ENCODE data around the gene C1QTNF8. TPM values are rescaled to one million over a fixed set of nuclear protein-coding genes. Genes with fewer than 3 reads are reported as not detected.
A peak's percentile ranks its signal among the peaks of the same experiment; 100 is the strongest.
"Not testable (repeated sequence)": the region's sequence is repeated elsewhere in the genome, so short reads cannot be mapped to it uniquely, and the experiment has no call there.

Gene C1QTNF8
- total RNA-seq, 1 experiment from 2014 or later, result 0.39 TPM

GRCh38 chr16:1089439-1089821, 6.6 kb downstream of the C1QTNF8 start:
- Histone ChIP-seq H3K9me3 (ENCODE audit: control insufficient read depth, insufficient read depth, low read depth, low read length) (no peaks in the 10 kb centered on the region; the same call in 1 of the 2 replicates), H3K27ac (ENCODE audit: low read length) (peak overlapping the region; percentile 78; the same call in 1 of the 2 replicates), H3K4me1 (ENCODE audit: control insufficient read depth, insufficient read depth, low read length) (peaks cover 50% of the 10 kb centered on the region), H3K27me3 (ENCODE audit: control insufficient read depth, insufficient read depth, low read length) (no peaks in the 10 kb centered on the region), H3K4me3 (ENCODE audit: low read depth in 2 of 2, low read length in 2 of 2) (peak overlapping the region; percentile 15 to 17; a peak in 3 of 4 replicates), H3K36me3 (ENCODE audit: control insufficient read depth, insufficient read depth, low read length) (no peaks in the 10 kb centered on the region)
- no TSS peak for BruUV-seq (replicated peaks)
- CTCF ChIA-PET, result interaction anchor here (0.8 kb wide), 1 partner anchor 24 kb away, joined by 8 read pairs; no protein-coding TSS in a partner anchor
- TF ChIP-seq POLR2AphosphoS5 (IDR thresholded peaks at IDR 0.05; ENCODE audit: low read depth, low read length) (no peak), SIN3A (IDR thresholded peaks at IDR 0.05; ENCODE audit: borderline replicate concordance, insufficient read depth, low read depth, low read length) (no peak), REST (IDR thresholded peaks at IDR 0.05; ENCODE audit: insufficient read depth in 1 of 2, low read depth in 2 of 2, low read length in 1 of 2) (no peak)
- POLR2A ChIA-PET, result no interaction called here
- in situ Hi-C loops (cut with HindIII; ENCODE audit: low pct_unique_long_range_greater_than_20kb, low sequenced_read_pairs) (no loop called here), intact Hi-C loops (cut with micrococcal nuclease; ENCODE audit: unreplicated experiment) (no loop called here)
- no peak for DNase-seq (ENCODE audit: low read depth, low spot score)
- ATAC-seq, result peak; percentile 44

- no peak for DNase-seq (ENCODE audit: low read depth, low spot score)
These were observed 7.5 kb downstream of the C1QTNF8 start for GRCh38 chr16:1088295-1089170.

GRCh38 chr16:1086443-1086842, 9.6 kb downstream of the C1QTNF8 start:
- H3K4me1 ChIP-seq (ENCODE audit: control insufficient read depth, insufficient read depth, low read length), result peaks cover 67% of the 10 kb centered on the region
- H3K36me3 ChIP-seq (ENCODE audit: control insufficient read depth, insufficient read depth, low read length); H3K9me3 ChIP-seq (ENCODE audit: control insufficient read depth, insufficient read depth, low read depth, low read length); H3K27ac ChIP-seq (ENCODE audit: low read length); POLR2A ChIA-PET; CTCF ChIA-PET; H3K4me3 ChIP-seq (ENCODE audit: low read depth in 2 of 2, low read length in 2 of 2); H3K27me3 ChIP-seq (ENCODE audit: control insufficient read depth, insufficient read depth, low read length); DNase-seq (ENCODE audit: low read depth, low spot score); intact Hi-C loops (cut with micrococcal nuclease; ENCODE audit: unreplicated experiment); BruUV-seq (replicated peaks); ATAC-seq; in situ Hi-C loops (cut with HindIII; ENCODE audit: low pct_unique_long_range_greater_than_20kb, low sequenced_read_pairs): not testable (repeated sequence)

More at GRCh38 chr16:1088295-1089170, 7.5 kb downstream of the C1QTNF8 start:
- H3K27me3 ChIP-seq (ENCODE audit: control insufficient read depth, insufficient read depth, low read length), result no peaks in the 10 kb centered on the region
- H3K4me1 ChIP-seq (ENCODE audit: control insufficient read depth, insufficient read depth, low read length), result peaks cover 50% of the 10 kb centered on the region
- CTCF ChIA-PET, result no interaction called here
- intact Hi-C loops (cut with micrococcal nuclease; ENCODE audit: unreplicated experiment) (no loop called here), in situ Hi-C loops (cut with HindIII; ENCODE audit: low pct_unique_long_range_greater_than_20kb, low sequenced_read_pairs) (no loop called here)
- H3K36me3 ChIP-seq (ENCODE audit: control insufficient read depth, insufficient read depth, low read length), result no peaks in the 10 kb centered on the region
- H3K4me3 ChIP-seq (ENCODE audit: low read depth in 2 of 2, low read length in 2 of 2), result peak overlapping the region in 1 of 2 experiments; percentile 18; a peak in 1 of 4 replicates
- no peak for ATAC-seq
- peak overlapping the region; percentile 78 for H3K27ac ChIP-seq (ENCODE audit: low read length)
- no peaks in the 10 kb centered on the region; the same call in 1 of the 2 replicates for H3K9me3 ChIP-seq (ENCODE audit: control insufficient read depth, insufficient read depth, low read depth, low read length)
- POLR2A ChIA-PET, result no interaction called here
- no peak for TF ChIP-seq POLR2AphosphoS5 (IDR thresholded peaks at IDR 0.05; ENCODE audit: low read depth, low read length)
- TF ChIP-seq SIN3A (IDR thresholded peaks at IDR 0.05; ENCODE audit: borderline replicate concordance, insufficient read depth, low read depth, low read length), result no peak
- TF ChIP-seq TCF7L2 (IDR thresholded peaks at IDR 0.05; ENCODE audit: low read depth, low read length), result peak; percentile 28; the same call in 1 of the 2 replicates
- BruUV-seq (replicated peaks), result no TSS peak
